Peyer's patch (tissue), 4 donors: ENCODE measurements around the gene PSD2. TPM values are rescaled to one million over a fixed set of nuclear protein-coding genes. Genes with fewer than 3 reads are reported as not detected.

ENCODE experiments used
- DNase-seq, 3 donors: peaks; one replicate each; pipeline ENCODE4 v3.0.0-alpha.2; 2017 to 2019
- H3K27ac ChIP-seq, 4 donors: fragments of 200-600 bp; sonication (generic); one replicate each; pipeline ENCODE4 v1.5.1; 2016 to 2019
- H3K27me3 ChIP-seq, 2 donors: fragments of 200-600 bp; sonication (generic); one replicate each; pipeline ENCODE4 v1.5.1; 2019
- H3K36me3 ChIP-seq, 3 donors: fragments of 200-600 bp; sonication (generic); one replicate each; pipeline ENCODE4 v1.5.1; 2016 to 2019
- H3K4me1 ChIP-seq, 4 donors: fragments of 200-600 bp; sonication (generic); one replicate each; pipeline ENCODE4 v1.5.1; 2016 to 2019
- H3K4me3 ChIP-seq, 4 donors: fragments of 200-600 bp; sonication (generic); 1 replicate in 3 of 4; 2 replicates in 1 of 4; pipeline ENCODE4 v1.5.1; 2016 to 2019; ENCODE audit warnings: mild to moderate bottlenecking in 1 of 4
- H3K9me3 ChIP-seq, 4 donors: fragments of 200-600 bp; sonication (generic); one replicate each; pipeline ENCODE4 v1.5.1; 2016 to 2019; ENCODE audit warnings: mild to moderate bottlenecking in 1 of 4
- POLR2A ChIP-seq, 2 donors: fragments of 450-650 bp; IDR thresholded peaks; one replicate each; pipeline ENCODE4 v1.5.1; 2017; ENCODE audit warnings: antibody characterized with exemption in 2 of 2, mild to moderate bottlenecking in 2 of 2, moderate library complexity in 2 of 2
- total RNA-seq, 4 donors: library from RNA; depleted of rRNA; stranded (reverse); fragments of >200 nt; gene quantifications; one replicate each; pipeline ENCODE4 v1.1.0, GENCODE V29; 2016
- TF ChIP-seq, protein P1 (sequence below), 6 experiments: fragments of 450-650 bp in 4 of 6; fragments of 200-600 bp in 2 of 6; sonication (generic) in 1 of 6; IDR thresholded peaks; one replicate each; pipeline ENCODE4 v1.5.1; 2017 to 2019; ENCODE audit warnings: antibody characterized with exemption in 6 of 6, mild to moderate bottlenecking in 3 of 6, moderate library complexity in 1 of 6

The PSD2 gene
- total RNA-seq, 4 donors from 2014 or later, result not detected

DNA sequence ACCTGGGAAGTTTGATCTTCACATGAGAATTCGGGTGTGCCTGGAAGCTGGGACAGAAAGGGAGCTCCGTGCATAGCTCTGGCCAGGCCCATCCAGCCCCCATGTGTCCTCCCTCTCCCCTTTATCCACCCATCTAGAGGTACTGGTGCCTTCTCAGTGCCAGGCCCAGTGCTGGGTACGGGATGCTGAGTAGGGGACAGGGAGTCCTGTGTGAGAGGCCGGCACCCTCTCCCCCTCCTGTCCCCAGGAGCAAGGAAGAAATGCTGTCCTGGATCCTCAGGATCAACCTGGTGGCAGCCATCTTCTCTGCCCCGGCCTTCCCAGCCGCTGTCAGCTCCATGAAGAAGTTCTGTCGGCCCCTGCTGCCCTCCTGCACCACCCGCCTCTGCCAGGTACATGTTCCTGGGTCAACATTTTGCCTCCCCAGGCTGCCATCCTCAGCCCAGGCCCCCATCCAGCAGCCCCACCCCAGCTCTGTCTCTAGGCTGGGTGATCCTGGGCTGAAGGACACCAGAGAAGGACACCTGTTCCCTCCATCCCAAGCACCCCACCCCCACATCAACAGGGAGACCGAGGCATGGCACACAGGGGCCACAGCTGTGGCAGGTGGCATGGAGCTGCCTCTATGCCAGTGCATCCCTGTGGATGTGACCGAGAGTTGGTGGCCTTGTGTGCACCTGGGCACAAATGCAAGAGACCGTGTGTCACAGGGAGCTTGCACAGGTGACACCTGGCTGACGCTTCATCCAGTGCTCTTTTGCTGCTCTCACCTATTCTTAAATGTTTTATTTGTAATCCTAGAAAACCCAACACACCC, 43.0 kb downstream of the PSD2 start:
- no peaks in the 10 kb centered on the region for H3K27me3 ChIP-seq
- H3K4me1 ChIP-seq, result no peaks in the 10 kb centered on the region
- peak in 1 of 3 donors; percentile 18 for DNase-seq
- H3K27ac ChIP-seq, result no peak overlapping the region
- H3K4me3 ChIP-seq, result no peak overlapping the region
- H3K9me3 ChIP-seq, result no peaks in the 10 kb centered on the region
- H3K36me3 ChIP-seq, result no peaks in the 10 kb centered on the region
- TF ChIP-seq POLR2A (IDR thresholded peaks at IDR 0.05), result no peak
- TF ChIP-seq, protein P1, sequence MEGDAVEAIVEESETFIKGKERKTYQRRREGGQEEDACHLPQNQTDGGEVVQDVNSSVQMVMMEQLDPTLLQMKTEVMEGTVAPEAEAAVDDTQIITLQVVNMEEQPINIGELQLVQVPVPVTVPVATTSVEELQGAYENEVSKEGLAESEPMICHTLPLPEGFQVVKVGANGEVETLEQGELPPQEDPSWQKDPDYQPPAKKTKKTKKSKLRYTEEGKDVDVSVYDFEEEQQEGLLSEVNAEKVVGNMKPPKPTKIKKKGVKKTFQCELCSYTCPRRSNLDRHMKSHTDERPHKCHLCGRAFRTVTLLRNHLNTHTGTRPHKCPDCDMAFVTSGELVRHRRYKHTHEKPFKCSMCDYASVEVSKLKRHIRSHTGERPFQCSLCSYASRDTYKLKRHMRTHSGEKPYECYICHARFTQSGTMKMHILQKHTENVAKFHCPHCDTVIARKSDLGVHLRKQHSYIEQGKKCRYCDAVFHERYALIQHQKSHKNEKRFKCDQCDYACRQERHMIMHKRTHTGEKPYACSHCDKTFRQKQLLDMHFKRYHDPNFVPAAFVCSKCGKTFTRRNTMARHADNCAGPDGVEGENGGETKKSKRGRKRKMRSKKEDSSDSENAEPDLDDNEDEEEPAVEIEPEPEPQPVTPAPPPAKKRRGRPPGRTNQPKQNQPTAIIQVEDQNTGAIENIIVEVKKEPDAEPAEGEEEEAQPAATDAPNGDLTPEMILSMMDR (IDR thresholded peaks at IDR 0.05), result no peak

- TF ChIP-seq POLR2A (IDR thresholded peaks at IDR 0.05), result no peak
- TF ChIP-seq, protein P1 (IDR thresholded peaks at IDR 0.05), result no peak
- DNase-seq, result peak in 1 of 3 donors; percentile 24
- no peaks in the 10 kb centered on the region for H3K36me3 ChIP-seq
- H3K4me3 ChIP-seq, result no peak overlapping the region
- no peaks in the 10 kb centered on the region for H3K9me3 ChIP-seq
- no peaks in the 10 kb centered on the region for H3K4me1 ChIP-seq
- no peak overlapping the region for H3K27ac ChIP-seq
- no peaks in the 10 kb centered on the region for H3K27me3 ChIP-seq
Observed at GRCh38 chr5:139839232-139839815, 43.7 kb downstream of the PSD2 start.

DNA sequence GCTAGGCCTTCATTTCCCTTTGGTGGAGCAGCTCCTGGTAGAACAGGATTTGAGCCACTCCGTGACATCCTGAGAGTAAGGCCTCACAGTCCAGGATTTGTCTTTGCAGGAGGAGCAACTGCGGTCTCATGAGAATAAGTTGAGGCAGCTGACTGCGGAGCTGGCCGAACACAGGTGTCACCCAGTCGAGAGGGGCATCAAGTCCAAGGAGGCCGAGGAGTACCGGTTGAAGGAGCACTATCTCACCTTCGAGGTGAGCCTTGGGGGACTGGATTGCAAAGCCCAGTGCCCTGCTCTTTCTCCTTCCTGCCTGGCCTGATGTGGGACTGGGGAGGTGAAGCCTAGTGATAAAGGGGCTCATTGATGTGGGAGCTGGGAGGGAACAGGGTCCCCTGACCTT, 44.3 kb downstream of the PSD2 start:
- Histone ChIP-seq H3K36me3 (no peaks in the 10 kb centered on the region), H3K4me1 (no peaks in the 10 kb centered on the region), H3K9me3 (no peaks in the 10 kb centered on the region), H3K27me3 (no peaks in the 10 kb centered on the region), H3K4me3 (no peak overlapping the region), H3K27ac (no peak overlapping the region)
- DNase-seq, result peak in 1 of 3 donors; percentile 22
- no peak for TF ChIP-seq POLR2A (IDR thresholded peaks at IDR 0.05)
- TF ChIP-seq, protein P1 (IDR thresholded peaks at IDR 0.05), result no peak

- H3K27me3 ChIP-seq, result no peaks in the 10 kb centered on the region
- H3K36me3 ChIP-seq, result no peaks in the 10 kb centered on the region
- no peak for DNase-seq
- TF ChIP-seq, protein P1 (IDR thresholded peaks at IDR 0.05), result no peak
- no peak for TF ChIP-seq POLR2A (IDR thresholded peaks at IDR 0.05)
- no peak overlapping the region for H3K4me3 ChIP-seq
- H3K9me3 ChIP-seq, result no peaks in the 10 kb centered on the region
- H3K4me1 ChIP-seq, result no peaks in the 10 kb centered on the region
- no peak overlapping the region for H3K27ac ChIP-seq
Observed at GRCh38 chr5:139841549-139841948, 45.9 kb downstream of the PSD2 start.

- peaks cover 0 to 4% (median under 1%) of the 10 kb centered on the region in 4 donors for H3K4me1 ChIP-seq
- no peak for TF ChIP-seq POLR2A (IDR thresholded peaks at IDR 0.05)
- TF ChIP-seq, protein P1 (IDR thresholded peaks at IDR 0.05), result no peak
- peaks cover 0 to 4% of the 10 kb centered on the region in 2 donors for H3K27me3 ChIP-seq
- no peak overlapping the region for H3K27ac ChIP-seq
- no peaks in the 10 kb centered on the region for H3K36me3 ChIP-seq
- no peak overlapping the region for H3K4me3 ChIP-seq
- no peaks in the 10 kb centered on the region for H3K9me3 ChIP-seq
- DNase-seq, result no peak
Observed at GRCh38 chr5:139842321-139842720, 46.7 kb downstream of the PSD2 start.
